ENCODE data around the gene SRSF10. TPM values are rescaled to one million over a fixed set of nuclear protein-coding genes. Genes with fewer than 3 reads are reported as not detected.
"Not testable (repeated sequence)": the region's sequence is repeated elsewhere in the genome, so short reads cannot be mapped to it uniquely, and the experiment has no call there.

The SRSF10 gene
- total RNA-seq, 4 donors from 2014 or later = 86.3 to 224 (median 112) TPM

- Histone ChIP-seq H3K27ac (peak overlapping the region in 2 of 4 donors; percentile 48 to 74), H3K36me3 (no peaks in the 10 kb centered on the region), H3K9me3 (no peaks in the 10 kb centered on the region), H3K4me3 (no peak overlapping the region), H3K4me1 (peaks cover 0 to 10% (median 0%) of the 10 kb centered on the region in 4 donors), H3K27me3 (no peaks in the 10 kb centered on the region)
- TF ChIP-seq CTCF (IDR thresholded peaks at IDR 0.05) (no peak), POLR2A (IDR thresholded peaks at IDR 0.05) (no peak)
- peak in 1 of 3 donors; percentile 45 for DNase-seq
Measured at GRCh38 chr1:24009406-24009805, 29.3 kb upstream of the SRSF10 start.

GRCh38 chr1:24008574-24009184 lies 28.6 kb upstream of the SRSF10 start:
- H3K27me3 ChIP-seq, H3K36me3 ChIP-seq, H3K4me3 ChIP-seq, DNase-seq, H3K27ac ChIP-seq, H3K9me3 ChIP-seq: not testable (repeated sequence)
- peaks cover 0 to 10% (median 0%) of the 10 kb centered on the region in 4 donors for H3K4me1 ChIP-seq

- no peak overlapping the region for H3K27ac ChIP-seq
- H3K4me1 ChIP-seq = peaks cover 0 to 10% (median 0%) of the 10 kb centered on the region in 4 donors
- H3K36me3 ChIP-seq = no peaks in the 10 kb centered on the region
- no peak for DNase-seq
- no peak for TF ChIP-seq CTCF (IDR thresholded peaks at IDR 0.05)
- no peak for TF ChIP-seq POLR2A (IDR thresholded peaks at IDR 0.05)
- H3K9me3 ChIP-seq = no peaks in the 10 kb centered on the region
- H3K4me3 ChIP-seq = no peak overlapping the region
- H3K27me3 ChIP-seq = no peaks in the 10 kb centered on the region
Measured at GRCh38 chr1:24007079-24007478, 27.0 kb upstream of the SRSF10 start.

- Histone ChIP-seq H3K4me1 (peaks cover 0 to 10% (median 0%) of the 10 kb centered on the region in 4 donors), H3K27me3 (no peaks in the 10 kb centered on the region), H3K4me3 (no peak overlapping the region), H3K9me3 (no peaks in the 10 kb centered on the region), H3K27ac (no peak overlapping the region), H3K36me3 (no peaks in the 10 kb centered on the region)
- DNase-seq = peak in 1 of 3 donors; percentile 2
- no peak for TF ChIP-seq POLR2A (IDR thresholded peaks at IDR 0.05)
- no peak for TF ChIP-seq CTCF (IDR thresholded peaks at IDR 0.05)
Measured at GRCh38 chr1:24005163-24005562, 25.0 kb upstream of the SRSF10 start.

GRCh38 chr1:24004132-24004531 lies 24.0 kb upstream of the SRSF10 start:
- peak in 1 of 3 donors; percentile 0 for DNase-seq
- Histone ChIP-seq H3K9me3 (no peaks in the 10 kb centered on the region), H3K27ac (no peak overlapping the region), H3K4me3 (no peak overlapping the region), H3K4me1 (no peaks in the 10 kb centered on the region), H3K27me3 (no peaks in the 10 kb centered on the region), H3K36me3 (no peaks in the 10 kb centered on the region)
- TF ChIP-seq CTCF (IDR thresholded peaks at IDR 0.05) (no peak), POLR2A (IDR thresholded peaks at IDR 0.05) (no peak)

- Histone ChIP-seq H3K27me3 (no peaks in the 10 kb centered on the region), H3K27ac (no peak overlapping the region), H3K4me3 (no peak overlapping the region), H3K36me3 (no peaks in the 10 kb centered on the region), H3K4me1 (no peaks in the 10 kb centered on the region), H3K9me3 (no peaks in the 10 kb centered on the region)
- no peak for TF ChIP-seq POLR2A (IDR thresholded peaks at IDR 0.05)
- no peak for TF ChIP-seq CTCF (IDR thresholded peaks at IDR 0.05)
- no peak for DNase-seq
Measured at GRCh38 chr1:24003331-24003972, 23.3 kb upstream of the SRSF10 start.
